ENCODE data around the gene LRRC8D.

Gene LRRC8D

GRCh38 chr1:89898150-89898549 is 77.3 kb downstream of the LRRC8D start:
- DNase-seq: no peak

DNA sequence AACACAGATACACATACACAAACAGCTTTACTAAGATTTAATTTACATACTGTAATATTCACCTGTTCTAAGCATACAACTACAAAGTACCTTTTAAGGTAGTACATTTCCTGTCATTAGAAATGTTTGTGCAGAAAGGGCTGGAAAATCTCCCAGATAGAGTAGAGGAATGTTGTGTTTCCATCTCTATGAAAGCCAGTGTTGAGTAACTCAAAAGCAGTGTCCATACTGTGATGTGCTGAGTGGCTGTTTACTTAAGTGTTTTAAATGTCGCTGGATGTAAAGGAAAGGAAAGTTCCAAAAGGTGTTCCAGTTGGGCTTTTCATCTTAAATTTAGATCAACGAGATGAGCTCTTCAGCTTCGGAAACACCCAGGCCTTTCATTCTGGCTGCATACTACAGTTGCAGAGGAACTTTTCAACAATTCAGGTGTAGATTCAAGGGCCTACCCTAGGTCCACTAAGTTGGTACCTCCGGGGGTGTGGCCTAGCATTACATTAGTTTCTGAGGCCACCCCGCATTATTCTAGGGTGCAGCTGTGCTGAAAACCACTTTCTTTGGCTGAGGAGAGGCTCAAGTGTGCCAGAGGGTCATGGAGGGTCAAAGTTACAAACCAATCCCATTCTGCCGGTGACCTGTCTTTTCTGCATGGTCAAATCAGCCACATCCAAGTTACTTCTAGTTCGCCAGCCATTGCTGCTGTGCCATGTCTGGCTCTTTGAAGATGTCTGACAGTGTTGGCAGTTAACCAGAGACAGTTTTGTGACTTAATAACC is 78.1 kb downstream of the LRRC8D start:
- no peak for DNase-seq

DNA sequence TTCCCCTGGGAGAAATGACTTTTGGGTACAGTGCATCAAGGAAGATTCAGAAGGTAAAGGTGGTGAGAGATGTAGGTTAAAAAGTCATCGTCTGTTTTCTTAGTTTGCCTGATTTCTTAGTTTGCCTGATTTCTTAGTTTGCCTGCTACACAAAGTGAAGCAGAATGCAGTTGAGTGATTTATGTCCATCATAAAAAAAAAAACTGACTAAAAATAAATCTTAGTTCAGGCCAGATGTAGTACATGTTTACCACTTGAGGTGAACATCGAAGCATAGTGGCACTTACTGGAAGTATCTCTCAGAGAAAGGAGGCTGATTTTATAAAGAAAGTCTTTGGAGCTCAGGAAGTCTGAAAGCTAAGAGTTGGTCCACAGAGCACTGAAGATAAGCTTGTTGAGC is 79.5 kb downstream of the LRRC8D start:
- DNase-seq: no peak

GRCh38 chr1:89900791-89901708 is 80.2 kb downstream of the LRRC8D start:
- DNase-seq: peak; percentile 26

DNA sequence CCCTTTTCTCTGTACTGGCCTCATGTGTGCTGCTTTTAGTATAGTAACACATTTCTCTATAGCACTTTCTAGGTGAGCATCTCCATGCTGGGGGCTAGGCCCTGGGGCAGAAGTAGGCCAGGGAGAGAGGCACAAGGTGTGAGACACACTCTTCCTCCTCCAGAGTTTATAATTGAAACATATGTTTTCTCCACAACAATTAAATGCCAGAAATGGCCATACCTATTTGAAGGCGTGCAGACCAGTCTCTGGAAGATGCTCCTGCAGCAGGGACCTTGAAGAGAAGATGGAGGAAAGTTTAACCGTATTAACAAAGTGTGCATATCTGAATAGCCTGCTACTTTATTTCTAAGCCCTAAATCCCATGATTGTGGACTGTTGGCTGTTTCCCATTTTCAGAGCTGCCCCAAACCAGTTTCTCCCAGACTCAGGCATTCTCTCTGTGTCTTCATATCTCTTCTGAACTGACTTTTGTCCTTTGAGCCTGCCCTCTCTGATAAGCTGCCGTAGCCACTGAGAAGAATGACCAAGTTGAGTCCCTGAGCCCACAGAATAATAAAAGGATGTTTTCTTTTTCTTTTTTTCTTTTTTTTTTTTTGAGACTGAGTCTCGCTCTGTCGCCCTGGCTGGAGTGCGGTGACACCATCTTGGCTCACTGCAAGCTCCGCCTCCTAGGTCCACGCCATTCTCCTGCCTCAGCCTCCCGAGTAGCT is 81.3 kb downstream of the LRRC8D start:
- DNase-seq: no peak

DNA sequence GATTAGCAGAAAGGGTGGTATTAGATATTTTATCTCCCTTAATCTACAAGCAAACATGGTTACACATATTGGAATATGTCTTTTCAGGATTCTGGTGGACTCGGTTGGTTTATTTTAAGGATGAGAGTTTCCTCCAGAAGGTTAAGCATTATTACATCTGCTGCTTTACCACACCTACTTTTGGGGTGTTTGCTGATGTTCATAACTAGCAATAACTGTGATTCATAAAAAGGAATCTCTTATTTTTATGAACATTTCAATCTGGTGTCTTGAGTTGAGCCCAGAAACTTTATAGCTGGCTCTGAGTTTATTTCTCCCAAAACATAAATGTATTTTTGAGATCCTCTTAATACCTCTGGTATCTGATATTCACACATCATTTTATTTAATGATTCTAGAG is 82.7 kb downstream of the LRRC8D start:
- DNase-seq: no peak

- DNase-seq: no peak
These were observed 83.6 kb downstream of the LRRC8D start for GRCh38 chr1:89904219-89904980.

DNA sequence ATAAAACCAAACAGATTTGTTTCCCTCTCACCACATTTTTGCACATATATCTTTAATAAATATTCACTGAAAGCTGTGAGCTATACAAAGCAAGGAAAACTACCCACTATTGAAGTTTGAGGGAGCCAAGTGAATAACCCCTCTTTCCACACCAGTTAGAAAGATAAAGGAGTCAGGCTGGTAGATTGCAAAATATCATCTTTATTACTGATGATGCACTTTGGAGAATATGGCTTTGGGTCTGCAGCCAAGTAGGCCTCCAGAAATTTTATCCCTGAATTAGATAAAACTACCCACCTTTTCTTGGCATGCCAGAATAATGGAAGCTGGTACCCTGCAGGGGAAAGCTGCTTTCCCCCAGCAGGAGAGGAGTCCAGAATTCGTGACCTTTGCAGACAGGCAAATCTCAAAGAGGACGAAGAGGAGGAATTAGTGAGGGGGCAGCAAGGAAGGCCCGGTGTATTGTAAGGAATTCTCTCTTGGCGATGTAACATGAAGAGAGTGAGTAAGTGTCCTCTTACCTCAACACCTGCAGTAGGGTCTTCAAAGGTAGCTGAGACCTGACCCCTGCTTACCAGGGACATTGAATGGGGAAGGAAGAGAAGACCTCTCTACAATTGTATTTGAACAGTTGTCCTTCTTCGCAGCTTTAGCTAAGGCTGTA is 84.7 kb downstream of the LRRC8D start:
- no peak for DNase-seq

- peak; percentile 36 for DNase-seq
These were observed 85.3 kb downstream of the LRRC8D start for GRCh38 chr1:89906088-89906487.

DNA sequence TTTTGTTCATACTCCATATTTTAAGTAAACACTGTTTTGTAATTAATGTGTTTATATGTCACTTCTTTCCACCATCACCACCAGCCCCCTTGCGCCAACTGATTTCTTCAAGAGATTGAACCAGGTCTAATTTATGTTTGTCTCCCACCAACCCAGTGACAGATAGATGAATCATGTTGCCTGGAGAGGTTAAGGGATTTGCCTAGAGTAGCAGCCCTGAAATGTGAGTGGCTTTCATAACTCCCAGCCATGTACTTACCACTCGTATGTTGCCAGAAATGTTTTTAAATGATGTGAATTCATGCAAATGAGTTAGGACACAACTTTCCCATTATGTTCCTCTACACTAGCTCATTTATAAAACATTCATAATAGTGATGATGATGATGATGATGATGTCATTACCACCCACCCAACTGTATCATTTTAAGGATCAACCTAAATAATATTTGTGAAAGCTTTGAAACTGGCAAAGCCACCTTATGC is 86.9 kb downstream of the LRRC8D start:
- no peak for DNase-seq

DNA sequence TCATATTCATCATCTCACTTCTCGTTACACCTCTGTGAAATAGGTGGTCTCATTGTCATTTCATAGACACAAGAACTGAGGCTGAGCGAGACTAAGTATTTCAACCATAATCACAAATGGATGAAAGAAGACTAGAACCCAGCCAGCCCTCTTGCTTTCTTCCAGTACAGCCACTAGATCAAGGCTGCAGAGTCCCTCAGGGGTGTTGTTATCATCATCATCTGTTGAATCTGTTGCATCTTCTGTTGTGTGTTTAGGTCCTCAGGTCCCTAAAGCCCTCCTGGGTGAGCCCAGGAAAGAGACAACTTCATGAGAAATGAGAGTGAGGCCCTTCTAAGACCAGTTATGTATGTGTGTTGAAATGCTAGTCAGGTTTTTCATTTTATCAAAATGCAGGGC is 87.4 kb downstream of the LRRC8D start:
- DNase-seq: no peak

GRCh38 chr1:89908672-89909436 is 88.0 kb downstream of the LRRC8D start:
- DNase-seq: no peak

DNA sequence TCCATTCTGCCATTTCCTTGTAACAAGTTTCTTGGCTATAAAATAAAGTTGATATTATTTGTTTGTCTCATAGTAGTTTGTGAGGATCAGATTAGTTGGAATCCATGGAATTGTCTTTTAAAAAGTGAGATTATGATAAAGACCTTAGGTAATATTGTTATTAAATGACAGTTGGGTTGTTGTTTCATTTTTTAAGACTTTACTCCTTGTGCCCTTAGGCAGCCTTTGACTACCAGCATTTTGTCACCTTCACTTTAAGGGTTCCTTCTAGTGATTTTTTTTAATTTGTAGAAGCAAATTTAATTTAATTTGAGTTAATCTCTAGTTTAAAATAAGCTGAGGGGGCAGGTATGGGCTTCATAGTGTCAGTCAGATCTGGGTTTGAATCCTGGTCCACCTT is 89.4 kb downstream of the LRRC8D start:
- DNase-seq: no peak

- DNase-seq: no peak
These were observed 89.9 kb downstream of the LRRC8D start for GRCh38 chr1:89910780-89911179.

GRCh38 chr1:89911191-89911991 is 90.6 kb downstream of the LRRC8D start:
- DNase-seq: no peak

DNA sequence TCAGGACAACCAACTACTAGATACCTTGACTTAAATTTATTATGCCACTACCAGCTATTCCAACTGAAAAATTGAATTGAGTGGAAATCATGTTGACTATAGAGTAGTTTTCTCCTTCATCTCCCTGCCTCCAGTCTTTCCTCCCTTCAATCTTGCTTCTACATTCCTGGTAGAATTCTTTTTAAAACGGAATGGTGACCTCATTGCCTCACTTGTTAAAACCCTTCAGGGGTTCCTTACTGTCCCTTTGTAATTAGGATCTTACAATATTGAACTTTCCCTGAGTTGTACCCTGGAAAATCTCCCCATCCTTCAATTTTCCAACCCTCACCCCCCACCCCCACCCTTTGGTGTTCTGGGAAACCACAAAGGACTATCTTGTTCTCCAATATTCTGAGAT is 91.2 kb downstream of the LRRC8D start:
- DNase-seq: no peak

GRCh38 chr1:89913353-89914095 is 92.7 kb downstream of the LRRC8D start:
- DNase-seq: no peak

DNA sequence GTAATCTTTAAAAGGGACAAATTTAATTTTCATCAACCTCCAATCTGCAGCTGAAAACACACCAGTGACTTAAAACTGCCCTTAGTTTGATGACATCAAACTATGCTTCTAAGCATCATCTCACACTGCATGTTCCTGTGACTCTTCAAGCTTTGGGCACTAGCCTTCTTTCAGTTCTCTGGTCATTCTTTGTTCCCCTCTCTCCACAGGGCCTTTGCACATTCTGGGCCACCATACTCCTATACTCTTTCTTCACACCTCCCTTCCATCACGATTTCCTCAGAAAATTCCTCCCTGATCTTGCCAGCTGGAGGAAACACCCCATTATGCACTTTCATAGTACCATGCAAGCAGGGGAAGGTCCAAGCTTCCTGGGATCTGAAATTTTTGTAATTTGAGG is 96.5 kb downstream of the LRRC8D start:
- DNase-seq: no peak

- no peak for DNase-seq
These were observed 97.4 kb downstream of the LRRC8D start for GRCh38 chr1:89918127-89918793.
